Nephron (organoid): ENCODE measurements around the gene HS3ST3B1.

Source experiments
- H3K27ac Mint-ChIP-seq, 3 experiments: 2 replicates each; pipeline ENCODE4 v1.8.0; 2020; ENCODE audit warnings: mixed read lengths in 3 of 3, mild to moderate bottlenecking in 2 of 3, moderate library complexity in 1 of 3
- H3K27me3 Mint-ChIP-seq: 2 replicates; pipeline ENCODE4 v1.8.0; 2021; ENCODE audit warnings: low read depth, mild to moderate bottlenecking, moderate library complexity, mixed read lengths
- H3K36me3 Mint-ChIP-seq: 2 replicates; pipeline ENCODE4 v1.8.0; 2020; ENCODE audit warnings: low read depth, mixed read lengths
- H3K4me1 Mint-ChIP-seq: 2 replicates; pipeline ENCODE4 v1.8.0; 2020; ENCODE audit warnings: mixed read lengths
- H3K4me3 Mint-ChIP-seq, 3 experiments: 2 replicates each; pipeline ENCODE4 v1.8.0; 2020; ENCODE audit warnings: mild to moderate bottlenecking in 3 of 3, mixed read lengths in 3 of 3, moderate library complexity in 2 of 3
- H3K9me3 Mint-ChIP-seq: 2 replicates; pipeline ENCODE4 v1.8.0; 2020; ENCODE audit warnings: mixed read lengths
- TF ChIP-seq, protein P1 (sequence below), 3 experiments: fragments of 200-600 bp; sonication (generic); IDR thresholded peaks; one replicate each; pipeline ENCODE4 v1.5.0; 2021; ENCODE audit warnings: antibody characterized with exemption in 3 of 3; ENCODE audit not compliant: unreplicated experiment in 3 of 3

HS3ST3B1 gene

DNA sequence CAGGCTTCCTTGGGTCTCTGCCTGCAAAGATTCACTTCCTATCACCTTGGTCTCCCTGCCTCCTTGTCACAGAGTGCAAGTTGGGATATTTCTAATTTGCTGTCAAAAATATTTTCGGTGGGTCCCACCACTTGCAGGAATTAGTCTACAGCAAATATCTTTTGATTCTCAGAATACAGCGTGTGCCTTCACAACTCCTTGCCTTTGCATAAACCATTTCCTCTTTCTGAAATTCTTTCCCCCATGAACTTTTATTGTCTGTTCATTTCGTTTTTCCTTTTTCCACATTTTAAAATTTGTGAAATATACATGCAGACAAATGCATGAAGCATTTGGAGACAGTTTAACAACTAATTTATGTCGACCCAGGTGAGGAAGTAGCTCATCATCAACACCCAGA is 60.0 kb downstream of the HS3ST3B1 start:
- Mint-ChIP-seq H3K9me3 (no peaks in the 10 kb centered on the region), H3K4me3 (no peak overlapping the region)

DNA sequence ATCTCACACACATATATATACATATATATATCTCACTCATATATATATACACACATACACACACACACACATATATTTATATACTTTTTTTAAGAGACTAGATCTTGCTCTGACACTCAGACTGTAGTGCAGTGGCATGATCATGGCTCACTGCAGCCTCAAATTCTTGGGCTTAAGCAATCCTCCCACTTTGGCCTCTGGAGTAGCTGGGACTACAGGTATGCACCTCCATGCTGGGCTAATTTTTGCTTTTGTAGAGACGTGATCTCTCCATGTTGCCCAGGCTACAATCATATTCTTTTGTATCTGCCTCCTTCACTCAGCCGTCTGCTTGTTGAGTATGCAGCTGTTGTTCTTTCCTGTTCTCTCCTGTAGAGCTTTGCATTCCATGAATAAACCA is 60.6 kb downstream of the HS3ST3B1 start:
- no peak overlapping the region for H3K27ac Mint-ChIP-seq
- H3K9me3 Mint-ChIP-seq, result no peaks in the 10 kb centered on the region
- no peaks in the 10 kb centered on the region for H3K36me3 Mint-ChIP-seq
- TF ChIP-seq, protein P1, sequence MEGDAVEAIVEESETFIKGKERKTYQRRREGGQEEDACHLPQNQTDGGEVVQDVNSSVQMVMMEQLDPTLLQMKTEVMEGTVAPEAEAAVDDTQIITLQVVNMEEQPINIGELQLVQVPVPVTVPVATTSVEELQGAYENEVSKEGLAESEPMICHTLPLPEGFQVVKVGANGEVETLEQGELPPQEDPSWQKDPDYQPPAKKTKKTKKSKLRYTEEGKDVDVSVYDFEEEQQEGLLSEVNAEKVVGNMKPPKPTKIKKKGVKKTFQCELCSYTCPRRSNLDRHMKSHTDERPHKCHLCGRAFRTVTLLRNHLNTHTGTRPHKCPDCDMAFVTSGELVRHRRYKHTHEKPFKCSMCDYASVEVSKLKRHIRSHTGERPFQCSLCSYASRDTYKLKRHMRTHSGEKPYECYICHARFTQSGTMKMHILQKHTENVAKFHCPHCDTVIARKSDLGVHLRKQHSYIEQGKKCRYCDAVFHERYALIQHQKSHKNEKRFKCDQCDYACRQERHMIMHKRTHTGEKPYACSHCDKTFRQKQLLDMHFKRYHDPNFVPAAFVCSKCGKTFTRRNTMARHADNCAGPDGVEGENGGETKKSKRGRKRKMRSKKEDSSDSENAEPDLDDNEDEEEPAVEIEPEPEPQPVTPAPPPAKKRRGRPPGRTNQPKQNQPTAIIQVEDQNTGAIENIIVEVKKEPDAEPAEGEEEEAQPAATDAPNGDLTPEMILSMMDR (IDR thresholded peaks at IDR 0.05; ENCODE audit: unreplicated experiment in 3 of 3), result no peak
- peaks cover 4% of the 10 kb centered on the region for H3K27me3 Mint-ChIP-seq
- H3K4me1 Mint-ChIP-seq, result no peaks in the 10 kb centered on the region
- H3K4me3 Mint-ChIP-seq, result no peak overlapping the region

More for the DNA sequence above, 60.0 kb downstream of the HS3ST3B1 start:
- Mint-ChIP-seq H3K36me3 (no peaks in the 10 kb centered on the region), H3K4me1 (no peaks in the 10 kb centered on the region), H3K27ac (no peak overlapping the region), H3K27me3 (peaks cover 4% of the 10 kb centered on the region)
- TF ChIP-seq, protein P1 (IDR thresholded peaks at IDR 0.05; ENCODE audit: unreplicated experiment in 3 of 3), result no peak

DNA sequence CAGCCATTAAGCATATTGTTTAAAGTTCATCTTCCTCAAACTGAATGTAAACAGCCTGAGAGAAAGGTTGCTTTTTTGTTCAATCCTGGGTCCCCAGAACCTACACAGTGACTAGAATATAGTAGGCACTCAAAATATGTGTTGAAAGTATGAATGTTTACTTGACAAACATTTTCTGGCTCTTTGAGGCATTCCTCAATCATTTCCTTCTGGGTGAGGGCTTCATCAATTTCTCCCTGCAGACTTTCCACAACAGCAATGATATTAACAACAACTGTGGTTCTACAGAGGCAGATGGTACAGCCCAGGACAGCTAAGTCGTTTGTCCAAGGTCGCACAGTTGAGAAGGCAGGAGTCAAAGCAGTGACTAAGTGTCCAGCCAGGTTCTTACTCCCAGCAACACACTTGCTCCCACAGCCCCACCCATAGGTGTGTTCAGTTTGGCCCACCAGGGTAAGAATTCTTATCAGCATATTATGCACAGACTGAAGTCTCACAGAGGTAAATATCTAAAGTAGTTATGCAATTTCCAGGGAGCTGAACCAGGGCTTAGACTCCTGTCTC is 61.1 kb downstream of the HS3ST3B1 start:
- Mint-ChIP-seq H3K36me3 (no peaks in the 10 kb centered on the region), H3K4me3 (no peak overlapping the region), H3K27ac (no peak overlapping the region), H3K9me3 (no peaks in the 10 kb centered on the region), H3K4me1 (no peaks in the 10 kb centered on the region), H3K27me3 (peaks cover 4% of the 10 kb centered on the region)
- TF ChIP-seq, protein P1 (IDR thresholded peaks at IDR 0.05; ENCODE audit: unreplicated experiment in 3 of 3), result no peak

DNA sequence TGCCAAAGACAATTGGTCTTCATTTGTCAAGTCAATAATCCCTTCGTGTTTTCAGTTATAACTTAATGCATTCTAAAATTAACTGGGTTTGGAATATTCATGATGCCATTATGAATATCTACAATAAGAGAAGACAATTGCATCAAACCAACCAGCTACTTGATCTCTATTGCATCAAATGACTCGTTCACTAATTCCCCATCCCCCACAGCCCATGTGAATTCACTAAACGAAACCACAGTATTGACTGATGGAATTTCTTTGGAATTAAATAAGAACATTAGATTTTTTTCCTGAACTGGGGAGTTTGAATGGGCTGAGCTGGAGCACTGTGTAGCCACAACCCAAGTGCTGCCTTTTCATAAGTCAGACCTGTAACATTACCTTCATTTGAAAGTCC is 65.3 kb downstream of the HS3ST3B1 start:
- Mint-ChIP-seq H3K4me3 (no peak overlapping the region), H3K27me3 (peaks cover 6% of the 10 kb centered on the region), H3K27ac (no peak overlapping the region), H3K4me1 (no peaks in the 10 kb centered on the region), H3K9me3 (no peaks in the 10 kb centered on the region), H3K36me3 (no peaks in the 10 kb centered on the region)
- TF ChIP-seq, protein P1 (IDR thresholded peaks at IDR 0.05; ENCODE audit: unreplicated experiment in 3 of 3), result no peak

DNA sequence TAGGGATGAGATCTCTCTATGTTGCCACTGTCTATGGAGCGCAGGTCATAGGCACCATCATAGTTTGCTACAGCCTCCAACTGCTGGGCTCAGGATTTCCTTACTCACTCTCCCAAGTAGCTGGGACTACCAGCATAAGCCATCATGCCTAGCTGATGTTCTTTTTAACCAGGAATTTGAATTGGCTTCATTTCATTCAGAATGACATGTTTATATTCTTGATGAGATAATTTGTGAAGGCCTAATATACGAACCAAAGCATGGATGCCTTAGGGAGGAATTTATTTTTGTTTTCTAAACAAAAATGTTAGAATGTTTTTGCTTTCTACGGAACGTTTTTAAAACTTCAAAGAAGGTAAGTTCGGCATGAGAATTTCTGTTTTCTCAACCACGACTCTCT is 71.6 kb downstream of the HS3ST3B1 start:
- H3K36me3 Mint-ChIP-seq, result no peaks in the 10 kb centered on the region
- H3K4me1 Mint-ChIP-seq, result peaks cover 26% of the 10 kb centered on the region
- H3K27ac Mint-ChIP-seq, result peak overlapping the region in 2 of 3 experiments; percentile 24 to 58
- H3K27me3 Mint-ChIP-seq, result peaks cover 12% of the 10 kb centered on the region
- H3K9me3 Mint-ChIP-seq, result no peaks in the 10 kb centered on the region
- no peak overlapping the region for H3K4me3 Mint-ChIP-seq
- TF ChIP-seq, protein P1 (IDR thresholded peaks at IDR 0.05; ENCODE audit: unreplicated experiment in 3 of 3), result no peak

DNA sequence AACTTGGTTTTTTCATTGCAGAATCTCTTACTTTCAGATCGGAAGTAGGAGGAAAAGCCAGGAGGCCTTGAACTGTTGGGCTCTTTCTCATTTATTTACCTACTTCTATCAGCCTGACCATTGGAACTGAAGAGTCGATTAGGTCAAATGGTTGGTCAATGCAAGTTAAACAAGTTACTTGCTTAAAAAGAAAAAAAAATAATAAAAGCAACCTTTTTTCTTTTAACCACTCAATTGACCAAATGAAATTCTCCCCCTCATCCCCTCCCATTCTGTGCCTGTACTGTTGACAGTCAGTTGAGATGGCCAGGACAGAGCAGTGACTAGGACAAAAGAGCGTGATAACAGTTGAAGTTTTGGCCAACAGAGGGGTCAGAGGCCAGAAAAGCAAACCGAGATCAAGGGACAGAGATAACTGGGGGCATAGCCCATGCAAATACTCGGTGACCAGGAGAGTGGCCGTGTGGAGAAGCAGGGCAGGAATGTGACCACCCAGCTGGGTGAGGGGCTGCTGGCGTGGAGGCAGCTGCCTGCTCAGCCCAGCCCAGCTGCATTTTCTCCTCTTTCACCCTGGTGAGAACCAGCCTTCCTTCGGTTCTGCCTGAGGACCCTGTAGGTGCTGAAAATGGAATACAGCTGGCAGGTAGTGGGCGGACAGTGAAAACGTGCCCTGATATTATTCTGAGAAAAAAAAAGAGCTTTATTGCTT is 72.2 kb downstream of the HS3ST3B1 start:
- peak overlapping the region in 2 of 3 experiments; percentile 38 to 58 for H3K27ac Mint-ChIP-seq
- peaks cover 26% of the 10 kb centered on the region for H3K4me1 Mint-ChIP-seq
- H3K36me3 Mint-ChIP-seq, result no peaks in the 10 kb centered on the region
- H3K9me3 Mint-ChIP-seq, result no peaks in the 10 kb centered on the region
- peak overlapping the region in 1 of 3 experiments; percentile 38 for H3K4me3 Mint-ChIP-seq
- peaks cover 12% of the 10 kb centered on the region for H3K27me3 Mint-ChIP-seq
- TF ChIP-seq, protein P1 (IDR thresholded peaks at IDR 0.05; ENCODE audit: unreplicated experiment in 3 of 3), result no peak
